GM19452 (cell line): Measurements from ENCODE around the gene HTR6.
A peak's percentile ranks its signal among the peaks of the same experiment; 100 is the strongest.

Experiments
- ATAC-seq: cut with Tn5 transposase; IDR thresholded peaks from one replicate; pipeline ENCODE4 v1.9.1; 2021; ENCODE audit not compliant: unreplicated experiment

The HTR6 gene

DNA sequence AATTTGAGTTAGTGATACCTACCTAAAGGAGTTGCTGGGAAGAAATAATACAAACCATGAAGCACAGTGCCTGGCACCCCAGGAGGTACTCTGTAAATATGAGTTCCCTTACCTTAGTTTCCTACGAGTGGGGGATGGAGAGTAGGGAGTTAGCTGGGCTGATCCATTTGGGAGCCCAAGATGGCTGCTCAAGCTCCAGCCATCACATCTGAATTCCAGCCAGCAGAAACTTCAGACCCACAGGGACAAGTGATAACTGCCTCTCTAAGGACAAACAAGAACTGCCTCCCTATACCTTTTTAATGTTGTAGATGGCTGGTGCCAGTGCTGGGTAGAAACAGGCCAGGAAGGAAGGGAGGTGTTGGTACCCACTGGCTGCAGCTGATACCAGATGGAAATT is 22.7 kb downstream of the HTR6 start:
- no peak for ATAC-seq

DNA sequence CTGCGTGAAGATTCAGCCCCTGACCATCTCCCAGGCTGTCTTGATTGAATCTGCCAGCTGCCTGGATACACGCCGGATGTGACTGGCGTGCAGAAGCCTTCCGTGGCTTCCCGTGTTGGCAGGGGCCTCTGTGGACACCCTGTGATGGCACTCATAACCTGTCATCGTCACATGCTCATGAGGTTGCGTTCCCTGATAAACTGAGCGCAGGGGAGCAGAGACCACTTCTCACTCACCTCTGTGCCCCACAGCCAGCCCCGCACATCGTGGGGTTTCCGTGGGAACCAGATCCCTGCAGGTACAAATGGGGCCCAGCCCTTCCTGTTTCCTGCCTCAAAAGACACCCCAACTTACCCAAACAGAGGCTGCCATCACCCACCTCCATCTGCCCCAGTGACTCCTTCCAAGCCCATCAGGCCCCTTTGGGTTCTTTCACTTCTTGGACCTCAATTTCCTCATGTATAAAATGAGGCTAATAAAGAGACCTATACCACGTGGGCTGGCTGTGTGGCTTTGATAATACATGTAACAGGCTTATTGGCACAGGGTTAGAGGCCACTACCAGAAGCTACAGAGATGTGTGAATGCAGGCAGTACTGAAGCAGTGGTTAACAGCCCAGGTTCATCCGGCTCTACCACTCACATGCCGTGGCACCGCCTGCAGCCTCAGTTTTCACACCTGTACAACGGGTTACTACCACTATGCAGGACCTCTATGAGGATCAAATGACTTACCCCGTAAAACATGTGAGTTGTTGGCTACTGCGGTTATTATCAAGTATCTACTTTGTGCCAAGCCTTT is 23.6 kb downstream of the HTR6 start:
- ATAC-seq: no peak

DNA sequence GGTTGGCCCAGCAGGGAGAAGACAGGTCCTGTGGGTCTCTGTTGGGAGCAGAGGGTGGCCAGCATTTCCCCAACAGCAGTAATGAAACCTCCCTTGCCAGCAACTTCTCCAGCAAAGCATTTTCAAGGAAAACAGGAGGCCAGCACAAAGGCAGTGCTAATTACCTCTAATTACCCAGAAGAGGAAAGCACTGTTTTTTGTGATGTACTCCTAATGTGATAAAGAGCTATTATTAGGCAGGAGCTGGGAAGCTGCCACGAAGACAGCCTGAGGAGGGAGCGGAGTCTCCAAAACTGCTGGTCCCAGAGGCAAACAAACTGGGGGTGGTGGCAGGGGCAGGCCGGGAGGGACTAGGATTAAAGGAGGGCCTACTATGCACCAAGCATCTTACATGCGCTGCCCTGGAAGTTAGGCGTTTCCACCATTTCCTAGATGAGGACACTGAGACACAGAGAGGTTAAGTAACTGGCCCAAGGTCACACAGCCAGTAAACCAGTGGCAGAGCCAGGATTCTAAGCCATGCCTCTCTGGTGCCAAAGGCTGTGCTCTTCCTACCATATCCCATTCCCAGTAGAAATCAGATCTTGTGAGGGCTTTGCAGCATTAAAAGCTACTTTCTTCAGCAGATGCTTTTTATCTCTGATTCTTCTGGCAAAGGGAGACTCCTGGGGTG is 24.5 kb downstream of the HTR6 start:
- ATAC-seq: no peak

DNA sequence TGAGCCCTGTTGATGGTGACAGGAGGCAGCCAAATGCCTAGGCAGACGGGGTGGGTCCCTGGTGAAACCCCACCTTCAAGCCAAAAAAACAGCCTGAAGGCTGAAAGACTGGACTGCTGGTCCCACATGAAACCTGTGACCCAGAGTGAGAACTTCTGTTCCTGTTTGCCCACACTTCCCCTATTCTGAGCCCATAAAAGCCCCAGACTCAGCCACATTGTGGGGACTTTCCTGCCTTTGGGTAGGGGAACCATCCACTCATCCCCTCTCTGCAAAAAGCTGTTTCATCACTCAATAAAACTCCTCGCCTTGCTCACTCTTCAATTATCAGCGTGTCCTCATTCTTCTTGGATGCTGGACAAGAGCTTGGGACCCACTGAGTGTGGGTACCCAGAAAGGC is 25.2 kb downstream of the HTR6 start:
- ATAC-seq: no peak

DNA sequence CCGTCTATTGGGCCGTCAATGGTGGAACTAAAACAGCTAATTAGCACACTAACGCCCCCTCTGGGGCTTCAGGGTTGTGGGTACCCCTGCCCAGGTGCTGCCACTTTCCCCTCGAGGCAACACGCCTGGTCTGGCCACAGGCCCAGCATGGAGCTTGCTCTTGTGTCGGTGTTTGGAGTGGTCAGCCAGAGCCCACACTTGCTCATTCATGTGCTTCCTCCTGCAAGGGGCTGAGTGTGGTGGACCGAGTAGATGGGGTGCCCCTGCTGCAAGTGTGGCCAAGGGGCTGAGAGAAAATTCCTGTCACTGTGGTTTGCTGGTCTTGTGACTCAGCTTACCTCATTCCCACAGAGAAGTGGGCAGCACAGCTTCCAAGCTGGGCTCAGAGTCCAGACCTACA is 25.7 kb downstream of the HTR6 start:
- ATAC-seq: no peak

DNA sequence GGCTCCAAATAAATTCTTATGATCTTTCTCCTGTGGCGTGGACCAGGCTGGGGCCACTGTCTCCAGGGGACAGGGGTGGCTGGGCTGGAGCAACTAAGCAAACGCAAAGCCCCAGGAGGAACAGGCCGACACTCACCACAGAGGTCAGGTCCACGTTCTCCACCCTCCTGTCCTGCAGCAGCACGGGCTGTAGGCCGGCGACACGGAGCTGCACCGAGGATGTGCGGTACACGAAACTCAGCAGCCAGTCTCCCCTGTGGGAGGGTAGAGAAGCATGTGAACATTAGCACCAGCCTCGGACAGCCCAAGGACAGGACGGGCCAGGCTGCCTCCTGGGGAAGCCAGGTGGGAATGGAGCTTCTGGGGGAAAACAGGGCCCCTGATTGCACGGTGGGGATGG is 29.6 kb downstream of the HTR6 start:
- no peak for ATAC-seq

DNA sequence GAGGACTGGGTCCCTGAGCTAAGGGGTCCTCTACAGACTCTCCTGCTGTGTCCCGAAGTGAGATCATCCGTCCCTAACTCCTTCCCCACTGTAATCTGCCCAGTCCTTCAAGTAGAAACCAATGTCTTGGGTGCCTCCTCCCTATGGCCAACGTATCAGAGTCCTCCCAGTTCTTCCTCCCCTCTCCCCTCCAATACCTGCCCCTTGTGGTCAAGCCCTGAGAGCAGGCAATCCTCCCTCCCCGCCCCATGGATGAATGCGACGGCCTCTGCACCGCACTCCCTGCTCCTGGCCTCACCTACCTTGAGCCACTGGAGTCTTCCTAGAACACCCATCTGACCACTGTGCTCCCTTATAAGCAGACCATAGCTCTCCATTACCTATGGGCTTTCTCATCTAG is 31.1 kb downstream of the HTR6 start:
- no peak for ATAC-seq

DNA sequence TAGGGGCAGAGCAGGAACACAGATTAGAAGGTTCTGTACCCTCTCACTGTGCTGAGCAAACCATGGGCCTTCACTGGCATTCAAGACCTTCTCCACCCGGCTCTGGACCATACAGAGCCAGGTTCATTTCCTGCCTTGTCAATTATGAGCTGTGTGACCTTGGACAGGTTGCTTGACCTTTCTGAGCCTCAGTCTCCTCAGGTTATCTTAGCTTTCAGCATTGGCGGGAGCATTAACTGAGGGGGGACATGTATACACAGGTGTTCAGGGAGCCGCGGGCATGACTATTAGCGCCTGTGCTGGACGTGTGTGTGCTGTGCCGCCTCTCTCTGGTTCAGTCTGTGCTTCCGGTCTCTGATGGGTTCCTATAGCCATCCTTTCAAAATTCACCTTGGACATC is 32.1 kb downstream of the HTR6 start:
- ATAC-seq: no peak

DNA sequence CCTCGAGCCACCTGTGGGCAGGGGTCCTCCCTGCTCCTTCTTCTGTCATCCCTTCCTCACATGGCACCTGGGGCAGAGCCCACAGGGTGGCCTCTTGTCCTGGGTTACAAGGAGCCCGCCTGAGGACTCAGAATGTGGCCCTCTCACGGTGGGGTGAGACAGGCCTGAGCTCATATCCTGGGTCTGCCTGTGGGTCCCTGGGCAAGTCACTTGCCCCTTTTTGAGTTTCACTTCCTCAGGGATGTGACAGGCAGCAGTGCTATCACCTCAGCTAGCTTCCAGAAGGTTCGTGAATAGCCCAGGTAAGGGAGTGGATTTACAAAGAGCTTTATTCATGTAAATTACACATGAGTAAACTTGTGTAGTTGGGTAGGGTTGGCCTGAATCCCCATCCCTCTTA is 33.5 kb downstream of the HTR6 start:
- ATAC-seq: no peak

DNA sequence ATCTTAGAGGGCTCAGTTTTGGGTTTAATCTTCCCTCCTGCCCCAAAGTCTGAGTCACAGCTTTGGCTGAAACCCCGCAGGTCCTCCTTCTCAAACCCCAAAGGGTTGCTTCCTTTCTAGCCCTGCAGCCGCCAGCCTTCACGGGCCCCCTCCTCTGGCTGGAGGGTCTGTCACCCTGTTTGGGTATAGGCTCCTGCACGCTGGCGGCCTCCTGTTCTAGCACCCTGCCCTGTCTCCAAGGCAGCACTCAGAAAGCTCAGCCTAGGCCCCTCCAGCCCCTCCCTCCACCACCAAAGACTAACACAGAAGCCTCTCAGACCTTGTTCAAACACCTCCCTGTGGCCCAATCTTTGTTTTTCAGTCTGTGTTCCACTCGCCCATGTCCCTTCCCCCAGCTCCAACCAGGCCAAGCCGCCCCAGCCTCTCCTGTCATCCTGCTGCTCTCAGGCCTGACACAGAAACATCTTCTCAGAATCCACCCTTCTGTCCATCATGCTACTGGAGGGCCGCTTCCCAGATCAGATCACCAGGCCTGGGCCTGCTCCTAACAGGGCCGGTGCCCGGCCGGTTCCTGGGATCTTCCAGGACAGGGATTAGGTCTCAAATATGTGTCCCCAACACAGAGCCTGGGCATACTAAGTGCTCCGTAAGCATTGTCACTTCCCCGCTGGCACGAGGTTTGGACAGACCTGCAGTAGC is 35.6 kb downstream of the HTR6 start:
- ATAC-seq: no peak

DNA sequence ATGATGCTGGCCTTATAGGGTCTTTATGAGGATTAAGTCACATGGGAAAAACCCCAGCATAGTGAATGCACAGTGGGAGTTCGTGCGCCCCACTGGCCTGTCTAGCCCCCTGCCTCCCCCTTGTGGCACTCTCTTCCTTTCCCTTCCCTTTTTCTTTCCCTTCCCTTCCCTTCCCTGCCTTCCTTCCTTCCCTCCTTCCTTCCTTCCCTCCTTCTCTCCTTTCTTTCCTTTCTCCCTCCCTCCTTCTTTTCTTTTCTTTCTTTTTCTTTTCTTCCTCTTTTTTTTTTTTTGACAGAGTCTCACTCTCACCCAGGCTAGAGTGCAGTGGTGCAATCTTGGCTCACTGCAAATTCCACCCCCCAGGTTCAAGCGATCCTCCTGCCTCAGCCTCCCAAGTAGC is 38.6 kb downstream of the HTR6 start:
- ATAC-seq: no peak

DNA sequence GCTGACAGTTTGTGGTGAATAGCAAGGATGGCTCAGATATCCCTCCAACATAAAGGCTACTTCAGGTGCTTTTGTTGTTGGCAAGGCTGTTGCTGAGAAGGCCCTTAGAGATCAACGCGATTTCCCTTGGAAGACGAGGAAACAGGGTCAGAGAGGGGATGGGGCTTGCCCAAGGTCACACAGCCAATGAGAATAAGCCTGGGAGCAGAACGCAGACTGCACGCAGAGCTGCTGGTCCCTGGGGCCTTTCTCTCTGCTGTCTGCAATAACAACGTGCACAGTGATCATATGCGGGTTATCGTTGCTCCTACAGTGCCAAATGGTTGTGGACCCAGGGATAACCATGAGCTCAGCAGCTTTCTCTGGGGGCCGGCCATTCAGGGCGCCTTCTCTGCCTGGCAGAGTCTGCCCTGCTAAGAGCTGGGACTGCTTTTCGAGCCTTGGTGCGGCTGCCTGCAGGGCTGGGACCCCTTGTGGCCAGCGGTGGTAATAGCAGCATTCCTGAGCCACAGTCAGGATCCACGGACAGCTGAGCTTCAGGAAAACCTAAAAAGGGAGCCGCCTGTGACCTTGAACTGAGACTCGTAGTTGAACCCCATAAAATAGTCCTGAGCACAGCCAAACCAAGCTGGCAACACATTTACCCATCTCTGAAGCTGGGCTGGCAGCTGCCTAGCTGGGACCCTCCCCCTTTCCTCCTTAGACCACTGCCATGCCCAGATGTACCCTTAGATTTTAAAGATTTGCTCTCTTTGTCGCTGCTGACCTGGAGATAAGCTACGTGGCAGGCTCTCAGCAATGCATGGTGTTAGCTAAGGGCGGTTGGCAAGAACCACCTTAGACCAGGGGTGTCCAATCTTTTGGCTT is 39.8 kb downstream of the HTR6 start:
- no peak for ATAC-seq

DNA sequence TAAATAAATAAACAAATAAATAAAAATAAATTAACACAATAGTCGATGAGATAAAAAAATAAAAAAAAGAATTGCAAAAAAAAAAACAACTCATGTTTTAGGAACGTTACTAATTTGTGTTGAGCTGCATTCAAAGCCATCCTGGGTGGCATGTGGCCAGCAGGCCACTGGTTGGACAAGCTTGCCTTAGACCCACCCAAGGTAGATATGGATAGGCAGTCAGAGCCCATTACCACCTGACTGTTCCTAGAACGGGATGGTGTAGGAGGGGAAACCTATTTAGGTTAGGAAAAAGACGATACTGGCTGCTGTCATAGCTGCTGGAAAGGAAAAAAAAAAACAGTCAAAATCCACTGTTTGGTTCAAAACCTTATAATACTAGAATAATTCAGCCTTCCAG is 40.8 kb downstream of the HTR6 start:
- no peak for ATAC-seq

DNA sequence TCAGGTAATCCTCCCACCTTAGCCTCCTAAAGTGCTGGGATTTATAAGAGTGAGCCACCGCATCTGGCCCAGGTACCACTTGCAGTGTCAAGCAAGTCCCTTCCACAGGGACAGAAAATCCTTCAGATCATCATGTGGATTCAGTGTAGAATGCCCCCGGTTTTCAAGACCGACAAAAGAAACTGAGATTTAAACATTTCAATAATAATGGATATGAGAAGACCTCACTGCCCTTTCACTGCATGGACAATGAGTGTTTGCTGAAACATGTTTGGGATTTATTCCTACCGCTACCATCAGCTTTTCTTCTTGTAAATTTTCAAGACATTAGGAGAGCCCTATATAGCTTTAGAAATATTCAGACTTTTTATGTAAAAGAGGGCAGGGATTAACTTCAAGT is 41.5 kb downstream of the HTR6 start:
- no peak for ATAC-seq

DNA sequence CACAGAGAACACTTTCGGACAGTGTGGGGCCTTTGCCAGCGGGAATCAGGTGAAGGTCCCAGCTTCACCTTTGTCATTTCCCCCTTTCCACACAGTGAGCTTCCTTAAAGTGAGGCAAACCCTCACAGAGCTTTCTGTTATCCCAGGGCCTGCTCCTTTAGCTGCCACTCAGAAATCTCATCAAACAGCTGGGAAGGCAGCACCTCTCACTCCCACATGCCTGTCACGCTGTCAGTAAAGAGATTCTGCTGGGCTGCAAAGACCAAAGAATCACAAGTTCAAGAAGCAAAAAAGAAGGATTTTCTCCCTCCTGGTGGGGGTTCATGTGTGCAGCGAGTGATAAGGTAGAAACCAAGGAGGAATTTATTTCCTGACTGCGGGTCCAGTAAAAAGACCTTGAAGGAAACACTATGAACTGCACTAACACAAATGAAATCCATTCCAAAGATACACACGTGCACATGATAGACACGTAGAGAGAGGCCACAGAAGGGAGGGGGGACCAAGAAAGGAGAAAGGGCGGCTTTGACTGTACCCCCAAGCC is 44.0 kb downstream of the HTR6 start:
- no peak for ATAC-seq

DNA sequence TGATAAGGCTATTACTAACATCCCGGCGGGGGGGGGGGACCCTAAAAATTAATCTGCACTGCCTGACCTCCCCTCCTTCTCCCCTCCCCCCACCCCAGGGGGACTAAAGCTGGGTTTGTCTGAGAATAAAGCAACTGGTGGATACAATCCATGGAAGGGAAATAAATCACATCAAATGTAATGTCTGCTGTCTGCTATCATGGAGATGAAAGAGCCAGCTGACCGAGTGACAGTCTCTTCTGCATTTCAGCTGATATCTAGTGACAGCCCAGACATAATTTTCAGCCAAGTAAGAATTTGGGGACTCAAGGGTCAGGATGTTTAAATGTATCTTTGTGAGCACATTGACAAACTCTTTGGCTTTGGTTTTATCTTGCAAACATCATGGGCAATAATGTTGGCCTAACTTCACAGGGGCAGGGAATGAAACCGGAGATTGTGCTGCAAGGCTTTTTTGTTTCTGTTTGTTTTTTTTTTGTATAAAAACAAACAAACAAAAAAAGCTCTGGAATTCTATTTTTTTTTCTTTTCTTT is 44.7 kb downstream of the HTR6 start:
- ATAC-seq: no peak

DNA sequence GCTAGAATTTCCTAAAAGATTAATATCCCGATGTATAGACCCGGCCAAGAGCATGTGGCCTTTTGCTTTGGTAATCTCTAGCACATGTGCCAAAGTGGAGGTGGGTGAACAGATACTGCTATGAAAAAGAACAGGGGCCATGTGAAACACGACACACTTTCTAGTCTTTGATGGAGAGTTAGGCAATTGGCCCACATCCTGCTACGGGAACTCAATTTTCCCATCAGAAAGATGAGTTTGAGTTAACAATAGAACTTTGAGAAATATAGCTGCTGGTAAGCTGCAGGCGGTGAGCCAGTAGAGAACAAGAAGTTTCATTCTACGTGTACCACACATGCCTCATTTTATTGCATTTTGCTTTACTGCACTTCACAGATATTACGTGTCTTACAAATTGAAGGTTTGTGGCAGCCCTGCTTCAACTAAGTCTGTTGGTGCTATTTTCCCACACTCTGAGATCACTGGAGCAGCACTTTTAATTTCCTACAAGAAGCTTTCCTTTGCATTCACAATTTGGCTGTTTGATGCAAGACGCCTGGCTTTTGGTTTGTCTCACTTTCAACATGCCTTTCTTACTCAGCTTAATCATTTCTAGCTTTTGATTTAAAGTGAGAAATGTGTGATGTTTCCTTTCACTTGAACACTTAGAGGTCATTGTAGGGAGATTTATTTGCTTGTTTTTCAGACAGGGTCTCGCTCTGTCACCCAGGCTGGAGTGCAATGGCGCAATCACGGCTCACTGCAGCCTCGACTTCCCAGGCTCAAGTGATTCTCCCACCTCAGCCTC is 46.3 kb downstream of the HTR6 start:
- peak; percentile 71 for ATAC-seq

DNA sequence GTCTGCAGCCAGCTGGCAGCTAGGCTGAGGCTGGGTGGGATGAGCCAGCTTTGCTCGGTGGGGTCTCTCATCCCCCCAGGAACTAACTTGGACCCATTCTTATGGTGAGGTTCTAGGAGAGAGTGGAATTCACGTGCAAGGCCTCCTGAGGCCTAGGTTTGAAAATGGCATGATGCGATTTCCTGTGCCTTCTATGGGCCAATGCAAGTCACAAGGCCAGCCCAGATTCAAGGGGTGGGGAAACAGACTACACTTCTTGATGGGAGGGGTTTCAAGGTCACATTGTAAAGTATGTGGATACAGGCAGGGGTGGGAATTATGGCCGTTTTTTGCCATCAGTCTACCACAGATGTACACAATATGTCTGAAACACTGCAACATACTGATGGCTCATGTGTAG is 48.3 kb downstream of the HTR6 start:
- no peak for ATAC-seq

DNA sequence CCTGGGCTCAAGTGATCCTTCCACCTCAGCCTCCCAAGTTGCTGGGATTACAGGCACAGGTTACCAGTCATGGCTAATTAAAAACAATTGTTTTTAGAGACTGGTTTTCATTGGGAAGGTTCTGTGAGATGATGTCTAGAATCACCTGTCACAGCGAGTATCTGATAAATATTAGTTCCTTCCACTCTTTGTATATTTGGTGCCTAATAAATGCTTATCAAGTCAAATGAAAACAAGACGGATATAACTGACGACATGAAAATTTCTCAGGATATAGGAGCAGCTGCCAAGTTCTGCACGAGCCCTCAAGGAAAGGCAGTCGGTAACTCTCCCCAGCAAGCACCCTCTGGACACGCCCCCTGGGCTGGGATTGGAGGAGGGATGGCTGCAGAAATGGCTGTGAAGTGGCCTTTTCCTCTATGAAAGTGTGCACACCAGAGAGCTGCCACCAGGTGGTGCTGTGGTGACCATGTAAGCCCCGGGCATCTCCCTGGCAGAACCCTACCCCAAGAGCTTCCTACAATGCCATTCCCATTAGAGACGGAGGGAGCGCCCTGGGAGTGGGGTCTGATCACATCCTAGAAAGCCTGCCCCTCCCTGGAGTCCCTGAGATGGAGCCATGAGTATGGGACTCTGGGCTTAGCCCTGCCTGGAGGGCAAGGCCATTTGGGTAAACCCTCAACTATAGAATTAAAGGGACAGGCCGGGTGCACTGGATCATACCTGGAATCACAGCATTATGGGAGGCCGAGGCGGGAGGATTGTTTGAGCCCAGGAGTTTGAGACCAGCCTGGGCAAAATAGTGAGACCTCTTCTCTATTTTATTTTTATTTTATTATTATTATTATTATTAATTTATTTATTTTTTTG is 50.9 kb downstream of the HTR6 start:
- peak; percentile 60 for ATAC-seq
